Ascending aorta (tissue), 2 donors: ENCODE data around the gene KPNB1. TPM values are rescaled to one million over a fixed set of nuclear protein-coding genes. Genes with fewer than 3 reads are reported as not detected.

ENCODE experiments used
- DNase-seq, 2 donors: peaks; one replicate each; pipeline ENCODE4 v3.0.0-alpha.2; 2019; ENCODE audit warnings: low spot score in 2 of 2
- H3K27ac ChIP-seq, 2 donors: fragments of 200-600 bp; sonication (generic); one replicate each; pipeline ENCODE4 v1.5.1; 2016 to 2017; ENCODE audit warnings: mild to moderate bottlenecking in 1 of 2
- H3K27me3 ChIP-seq: fragments of 200-600 bp; sonication (generic); one replicate; pipeline ENCODE4 v1.5.1; 2017
- H3K36me3 ChIP-seq, 2 donors: fragments of 200-600 bp; sonication (generic); one replicate each; pipeline ENCODE4 v1.5.1; 2016
- H3K4me1 ChIP-seq, 2 donors: fragments of 200-600 bp; sonication (generic); one replicate each; pipeline ENCODE4 v1.5.1; 2016 to 2017; ENCODE audit warnings: mild to moderate bottlenecking in 1 of 2
- H3K4me3 ChIP-seq, 2 donors: fragments of 200-600 bp; sonication (generic); one replicate each; pipeline ENCODE4 v1.5.1; 2016 to 2017; ENCODE audit warnings: mild to moderate bottlenecking in 1 of 2
- H3K9me3 ChIP-seq, 2 donors: fragments of 200-600 bp; sonication (generic); one replicate each; pipeline ENCODE4 v1.5.1; 2016
- intact Hi-C: fragments of 100-400 bp; cut with DNase I; formaldehyde crosslinking; loops from one replicate; pipeline ENCODE4 v1.15.1; 2023
- total RNA-seq: library from RNA; depleted of rRNA; stranded (reverse); fragments of >200 nt; gene quantifications from one replicate; pipeline ENCODE4 v1.1.0, GENCODE V29; 2016
- TF ChIP-seq, protein P1 (sequence below), 3 experiments: fragments of 200-600 bp in 2 of 3; fragments of 450-650 bp in 1 of 3; sonication (generic) in 2 of 3; IDR thresholded peaks; one replicate each; pipeline ENCODE4 v1.5.1; 2016 to 2019; ENCODE audit warnings: antibody characterized with exemption in 3 of 3, mild to moderate bottlenecking in 1 of 3, moderate library complexity in 1 of 3

Gene KPNB1
- total RNA-seq, 1 donor from 2014 or later: 261 TPM

DNA sequence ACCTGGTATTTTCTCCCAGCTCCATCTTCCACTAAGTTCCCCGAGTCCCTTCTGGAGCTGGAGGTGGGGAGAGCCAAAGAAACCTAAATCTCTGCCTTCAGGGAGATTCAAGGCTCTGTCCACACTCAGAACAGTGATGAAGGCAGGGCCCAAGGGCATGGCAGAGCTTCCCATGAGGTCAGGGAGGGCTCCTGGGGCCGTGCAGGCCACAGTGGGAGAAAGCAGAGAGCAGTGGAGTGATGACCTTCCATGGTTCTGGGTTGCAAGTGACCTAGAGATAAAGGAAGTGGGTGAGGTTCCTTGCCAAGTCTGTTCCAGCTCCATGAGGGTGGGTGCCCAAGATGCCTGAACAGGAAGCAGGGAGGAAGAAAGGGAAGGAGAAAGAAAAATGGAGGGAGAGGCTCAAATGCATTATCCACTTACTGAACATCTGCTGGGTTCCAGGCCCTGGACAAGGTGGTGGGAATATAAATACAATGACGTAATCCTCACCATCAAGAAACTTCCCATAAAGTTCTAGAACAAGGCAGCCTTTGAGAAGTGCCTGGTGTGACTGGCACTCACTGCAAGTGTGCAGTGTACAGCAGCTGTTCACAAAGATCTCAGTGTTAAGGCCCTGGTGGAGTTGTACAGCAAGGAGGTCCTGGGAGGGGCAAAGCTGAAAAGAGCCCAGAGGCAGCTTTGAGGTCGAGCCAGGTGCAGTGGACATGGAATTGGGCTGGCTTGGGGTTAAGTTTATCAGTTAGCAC lies 57.5 kb downstream of the KPNB1 start:
- peak overlapping the region in 1 of 2 donors; percentile 24 for H3K27ac ChIP-seq
- no peak overlapping the region for H3K4me3 ChIP-seq
- TF ChIP-seq, protein P1, sequence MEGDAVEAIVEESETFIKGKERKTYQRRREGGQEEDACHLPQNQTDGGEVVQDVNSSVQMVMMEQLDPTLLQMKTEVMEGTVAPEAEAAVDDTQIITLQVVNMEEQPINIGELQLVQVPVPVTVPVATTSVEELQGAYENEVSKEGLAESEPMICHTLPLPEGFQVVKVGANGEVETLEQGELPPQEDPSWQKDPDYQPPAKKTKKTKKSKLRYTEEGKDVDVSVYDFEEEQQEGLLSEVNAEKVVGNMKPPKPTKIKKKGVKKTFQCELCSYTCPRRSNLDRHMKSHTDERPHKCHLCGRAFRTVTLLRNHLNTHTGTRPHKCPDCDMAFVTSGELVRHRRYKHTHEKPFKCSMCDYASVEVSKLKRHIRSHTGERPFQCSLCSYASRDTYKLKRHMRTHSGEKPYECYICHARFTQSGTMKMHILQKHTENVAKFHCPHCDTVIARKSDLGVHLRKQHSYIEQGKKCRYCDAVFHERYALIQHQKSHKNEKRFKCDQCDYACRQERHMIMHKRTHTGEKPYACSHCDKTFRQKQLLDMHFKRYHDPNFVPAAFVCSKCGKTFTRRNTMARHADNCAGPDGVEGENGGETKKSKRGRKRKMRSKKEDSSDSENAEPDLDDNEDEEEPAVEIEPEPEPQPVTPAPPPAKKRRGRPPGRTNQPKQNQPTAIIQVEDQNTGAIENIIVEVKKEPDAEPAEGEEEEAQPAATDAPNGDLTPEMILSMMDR (IDR thresholded peaks at IDR 0.05): no peak
- H3K36me3 ChIP-seq: peaks cover 7 to 17% of the 10 kb centered on the region in 2 donors
- H3K4me1 ChIP-seq: peaks cover 0 to 13% of the 10 kb centered on the region in 2 donors
- H3K9me3 ChIP-seq: no peaks in the 10 kb centered on the region
- intact Hi-C loops: no loop called here
- no peaks in the 10 kb centered on the region for H3K27me3 ChIP-seq
- no peak for DNase-seq

DNA sequence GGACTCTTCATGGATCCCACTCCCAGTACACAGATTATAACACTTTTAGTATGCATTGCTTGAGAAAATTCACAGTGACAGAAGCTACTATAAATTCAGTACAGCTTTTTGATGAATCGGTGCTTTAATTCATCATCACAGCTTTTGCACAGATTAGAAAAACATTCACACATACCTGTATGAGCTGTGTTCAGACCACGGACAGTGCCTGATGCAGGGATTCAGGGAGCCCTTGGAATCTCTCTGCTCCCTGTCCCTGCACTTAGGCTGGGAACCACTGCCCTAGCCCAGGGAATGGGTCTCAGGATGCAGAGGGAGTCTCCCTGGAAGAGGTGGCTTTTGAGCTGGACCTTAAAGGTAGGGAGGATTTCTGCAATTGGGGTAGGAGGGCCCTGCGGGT lies 58.2 kb downstream of the KPNB1 start:
- H3K27me3 ChIP-seq: no peaks in the 10 kb centered on the region
- H3K27ac ChIP-seq: no peak overlapping the region
- H3K4me3 ChIP-seq: peak overlapping the region in 1 of 2 donors; percentile 60
- intact Hi-C loops: no loop called here
- peaks cover 0 to 13% of the 10 kb centered on the region in 2 donors for H3K4me1 ChIP-seq
- DNase-seq: no peak
- TF ChIP-seq, protein P1 (IDR thresholded peaks at IDR 0.05): no peak
- peaks cover 7 to 17% of the 10 kb centered on the region in 2 donors for H3K36me3 ChIP-seq
- H3K9me3 ChIP-seq: no peaks in the 10 kb centered on the region

DNA sequence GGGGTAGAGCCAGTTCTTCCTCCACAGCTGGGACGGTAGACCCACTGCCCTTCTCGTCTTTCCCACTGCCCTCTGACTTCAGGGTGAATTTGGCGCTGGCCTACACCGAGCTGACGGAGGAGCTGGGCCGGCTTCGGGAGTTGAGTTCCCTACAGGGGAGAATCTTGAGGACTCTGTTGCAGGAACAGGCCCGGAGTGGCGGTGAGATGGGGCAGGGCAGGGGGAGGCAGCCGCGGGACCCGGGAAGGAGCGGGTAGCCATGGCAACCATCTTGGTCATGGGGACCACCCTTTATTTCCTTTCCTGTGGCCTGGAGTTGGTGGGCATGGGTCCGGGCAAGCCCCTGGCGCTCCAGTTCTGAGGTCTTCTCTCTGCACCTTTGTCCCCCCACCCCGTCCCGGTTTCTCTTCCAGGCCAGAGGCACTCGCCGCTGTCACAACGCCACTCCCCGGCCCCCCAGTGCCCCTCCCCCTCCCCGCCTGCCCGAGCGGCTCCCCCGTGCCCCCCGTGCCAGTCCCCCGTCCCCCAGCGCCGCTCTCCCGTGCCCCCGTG lies 58.7 kb downstream of the KPNB1 start:
- Histone ChIP-seq H3K9me3 (no peaks in the 10 kb centered on the region), H3K4me3 (peak overlapping the region; percentile 40 to 60), H3K27me3 (no peaks in the 10 kb centered on the region), H3K4me1 (peaks cover 0 to 13% of the 10 kb centered on the region in 2 donors), H3K36me3 (peaks cover 7 to 17% of the 10 kb centered on the region in 2 donors), H3K27ac (no peak overlapping the region)
- TF ChIP-seq, protein P1 (IDR thresholded peaks at IDR 0.05): no peak
- no peak for DNase-seq
- intact Hi-C loops: no loop called here

DNA sequence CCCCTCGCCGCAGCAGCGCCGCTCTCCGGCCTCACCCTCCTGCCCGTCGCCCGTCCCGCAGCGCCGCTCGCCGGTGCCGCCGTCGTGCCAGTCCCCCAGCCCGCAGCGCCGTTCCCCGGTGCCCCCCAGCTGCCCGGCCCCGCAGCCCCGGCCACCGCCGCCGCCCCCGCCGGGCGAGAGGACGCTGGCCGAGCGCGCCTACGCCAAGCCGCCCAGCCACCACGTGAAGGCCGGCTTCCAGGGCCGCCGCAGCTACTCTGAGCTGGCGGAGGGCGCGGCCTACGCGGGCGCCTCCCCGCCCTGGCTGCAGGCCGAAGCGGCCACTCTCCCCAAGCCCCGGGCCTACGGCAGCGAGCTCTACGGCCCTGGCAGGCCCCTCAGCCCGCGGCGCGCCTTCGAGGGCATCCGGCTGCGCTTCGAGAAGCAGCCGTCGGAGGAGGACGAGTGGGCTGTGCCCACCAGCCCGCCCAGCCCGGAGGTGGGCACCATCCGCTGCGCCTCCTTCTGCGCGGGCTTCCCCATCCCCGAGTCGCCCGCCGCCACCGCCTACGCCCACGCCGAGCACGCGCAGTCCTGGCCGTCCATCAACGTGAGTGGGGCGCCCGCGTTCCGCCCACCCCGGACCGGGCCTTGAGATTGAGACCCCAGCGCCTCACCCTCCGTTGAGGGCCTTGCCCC lies 59.3 kb downstream of the KPNB1 start:
- intact Hi-C loops: no loop called here
- H3K36me3 ChIP-seq: peaks cover 7 to 17% of the 10 kb centered on the region in 2 donors
- TF ChIP-seq, protein P1 (IDR thresholded peaks at IDR 0.05): no peak
- DNase-seq: no peak
- H3K4me1 ChIP-seq: peaks cover 0 to 13% of the 10 kb centered on the region in 2 donors
- no peaks in the 10 kb centered on the region for H3K27me3 ChIP-seq
- H3K9me3 ChIP-seq: no peaks in the 10 kb centered on the region
- H3K4me3 ChIP-seq: peak overlapping the region; percentile 40 to 60
- no peak overlapping the region for H3K27ac ChIP-seq

DNA sequence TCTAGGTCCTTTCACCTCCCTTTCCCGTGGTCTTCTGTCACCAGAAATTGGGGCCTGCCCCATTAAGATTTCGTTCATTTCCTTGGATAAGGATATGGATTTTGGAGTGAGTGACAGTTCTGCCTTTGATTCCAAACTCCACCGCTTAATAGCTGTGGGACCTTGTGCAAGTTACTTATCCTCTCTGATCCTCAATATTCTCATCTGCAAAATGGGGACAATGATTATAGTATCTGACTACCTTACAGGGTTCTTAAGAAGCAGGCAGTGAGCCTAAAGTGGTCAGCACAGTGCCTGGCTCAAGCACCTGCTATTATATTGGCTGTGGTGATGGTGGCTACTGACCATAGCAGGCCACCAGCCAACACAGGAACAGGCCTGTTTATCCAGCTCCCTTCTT lies 59.9 kb downstream of the KPNB1 start:
- Histone ChIP-seq H3K27ac (no peak overlapping the region), H3K36me3 (peaks cover 7 to 17% of the 10 kb centered on the region in 2 donors), H3K4me3 (no peak overlapping the region), H3K4me1 (peaks cover 0 to 13% of the 10 kb centered on the region in 2 donors), H3K27me3 (no peaks in the 10 kb centered on the region), H3K9me3 (no peaks in the 10 kb centered on the region)
- intact Hi-C loops: no loop called here
- TF ChIP-seq, protein P1 (IDR thresholded peaks at IDR 0.05): no peak
- no peak for DNase-seq
